H9 (cell line): ENCODE data around the gene PPIP5K2. TPM values are rescaled to one million over a fixed set of nuclear protein-coding genes. Genes with fewer than 3 reads are reported as not detected.

Source experiments
- DNase-seq: peaks from one replicate; pipeline ENCODE4 v3.0.0-alpha.2; 2017
- H2AFZ ChIP-seq: one replicate; pipeline ENCODE4 v1.6.1; 2013; ENCODE audit warnings: mild to moderate bottlenecking, low read length, control low read depth, moderate library complexity
- H2AK5ac ChIP-seq: 2 replicates; pipeline ENCODE4 v1.6.1; 2013; ENCODE audit warnings: low read length, control low read depth, mixed read lengths; ENCODE audit not compliant: insufficient read length
- H2BK120ac ChIP-seq: one replicate; pipeline ENCODE4 v1.6.1; 2013; ENCODE audit warnings: low read depth, mild to moderate bottlenecking, low read length, control low read depth, inconsistent platforms; ENCODE audit not compliant: poor library complexity, severe bottlenecking
- H2BK12ac ChIP-seq: 2 replicates; pipeline ENCODE4 v1.6.1; 2013; ENCODE audit warnings: low read length, control low read depth, mixed read lengths, low read depth; ENCODE audit not compliant: insufficient read length
- H2BK15ac ChIP-seq: 2 replicates; pipeline ENCODE4 v1.6.1; 2013; ENCODE audit warnings: low read depth, low read length, control low read depth
- H2BK20ac ChIP-seq: one replicate; pipeline ENCODE4 v1.6.1; 2013; ENCODE audit warnings: low read depth, mild to moderate bottlenecking, low read length, control low read depth, inconsistent platforms; ENCODE audit not compliant: poor library complexity, severe bottlenecking
- H2BK5ac ChIP-seq: 2 replicates; pipeline ENCODE4 v1.6.1; 2013; ENCODE audit warnings: low read length, control low read depth, mixed read lengths; ENCODE audit not compliant: insufficient read length
- H3K14ac ChIP-seq: 2 replicates; pipeline ENCODE4 v1.6.1; 2013; ENCODE audit warnings: low read length, control low read depth; ENCODE audit not compliant: insufficient read depth
- H3K18ac ChIP-seq: 2 replicates; pipeline ENCODE4 v1.6.1; 2013; ENCODE audit warnings: low read depth, mild to moderate bottlenecking, mixed read lengths, low read length, control low read depth; ENCODE audit not compliant: insufficient read length
- H3K23ac ChIP-seq: 2 replicates; pipeline ENCODE4 v1.6.1; 2013; ENCODE audit warnings: low read length, control low read depth, mixed read lengths, low read depth; ENCODE audit not compliant: insufficient read length
- H3K23me2 ChIP-seq: 2 replicates; pipeline ENCODE4 v1.6.1; 2013; ENCODE audit warnings: low read depth, mild to moderate bottlenecking, mixed read lengths, low read length, control low read depth; ENCODE audit not compliant: insufficient read length, poor library complexity, severe bottlenecking
- H3K27ac ChIP-seq: 2 replicates; pipeline ENCODE4 v1.5.1; 2013; ENCODE audit warnings: low read length, control low read depth, mixed read lengths, low read depth; ENCODE audit not compliant: insufficient read length
- H3K27me3 ChIP-seq: 2 replicates; pipeline ENCODE4 v1.6.1; 2013; ENCODE audit warnings: low read length, control low read depth, inconsistent platforms; ENCODE audit not compliant: insufficient read depth
- H3K4ac ChIP-seq: 2 replicates; pipeline ENCODE4 v1.6.1; 2013; ENCODE audit warnings: low read depth, mild to moderate bottlenecking, control low read depth, inconsistent platforms, low read length, moderate library complexity
- H3K4me1 ChIP-seq: 2 replicates; pipeline ENCODE4 v1.6.1; 2013; ENCODE audit warnings: low read length, control low read depth, inconsistent platforms; ENCODE audit not compliant: insufficient read depth
- H3K4me2 ChIP-seq: 2 replicates; pipeline ENCODE4 v1.6.1; 2013; ENCODE audit warnings: low read length, control low read depth, mixed read lengths; ENCODE audit not compliant: insufficient read length, insufficient read depth
- H3K56ac ChIP-seq: 2 replicates; pipeline ENCODE4 v1.6.1; 2013; ENCODE audit warnings: low read depth, mild to moderate bottlenecking, mixed read lengths, low read length, control low read depth; ENCODE audit not compliant: insufficient read length
- H3K79me1 ChIP-seq: 2 replicates; pipeline ENCODE4 v1.6.1; 2013; ENCODE audit warnings: low read depth, mild to moderate bottlenecking, moderate library complexity, low read length, control low read depth, inconsistent platforms; ENCODE audit not compliant: insufficient read depth, poor library complexity, severe bottlenecking
- H3K79me2 ChIP-seq: 2 replicates; pipeline ENCODE4 v1.6.1; 2013; ENCODE audit warnings: low read length, control low read depth, inconsistent platforms; ENCODE audit not compliant: insufficient read depth
- H3K9ac ChIP-seq: 2 replicates; pipeline ENCODE4 v1.6.1; 2013; ENCODE audit warnings: low read length, control low read depth, mixed read lengths; ENCODE audit not compliant: insufficient read length; ENCODE audit errors: extremely low read depth
- H3K9me3 ChIP-seq: one replicate; pipeline ENCODE4 v1.6.1; 2013; ENCODE audit warnings: low read depth, low read length, inconsistent platforms; ENCODE audit not compliant: control insufficient read depth
- H3T11ph ChIP-seq: one replicate; pipeline ENCODE4 v1.6.1; 2013; ENCODE audit warnings: mild to moderate bottlenecking, low read length, control low read depth, inconsistent platforms
- H4K20me1 ChIP-seq: one replicate; pipeline ENCODE4 v1.6.1; 2013; ENCODE audit not compliant: control insufficient read depth, insufficient read length, insufficient read depth
- H4K5ac ChIP-seq: 2 replicates; pipeline ENCODE4 v1.6.1; 2013; ENCODE audit warnings: low read depth, mild to moderate bottlenecking, mixed read lengths, low read length, control low read depth; ENCODE audit not compliant: insufficient read length
- H4K8ac ChIP-seq: replicated peaks from 2 replicates; pipeline ENCODE4 v1.6.1; 2013; ENCODE audit warnings: low read length, control low read depth, mixed read lengths, low read depth; ENCODE audit not compliant: insufficient read length
- H4K91ac ChIP-seq: 2 replicates; pipeline ENCODE4 v1.6.1; 2013; ENCODE audit warnings: low read depth, mild to moderate bottlenecking, moderate library complexity, mixed read lengths, low read length, control low read depth; ENCODE audit not compliant: insufficient read length
- H3K27ac Mint-ChIP-seq, 3 experiments: 2 replicates in 2 of 3; 3 replicates in 1 of 3; pipeline ENCODE4 v1.8.0; 2020 to 2021; ENCODE audit warnings: mixed read lengths in 3 of 3, mild to moderate bottlenecking in 1 of 3, moderate library complexity in 1 of 3
- H3K27me3 Mint-ChIP-seq: 2 replicates; pipeline ENCODE4 v1.8.0; 2021; ENCODE audit warnings: low read depth, mild to moderate bottlenecking, moderate library complexity, mixed read lengths
- H3K36me3 Mint-ChIP-seq, 3 experiments: 2 replicates in 2 of 3; 3 replicates in 1 of 3; pipeline ENCODE4 v1.8.0; 2020 to 2021; ENCODE audit warnings: low read depth in 3 of 3, mixed read lengths in 3 of 3; ENCODE audit not compliant: insufficient read depth in 1 of 3
- H3K4me1 Mint-ChIP-seq, 2 experiments: 2 replicates each; pipeline ENCODE4 v1.8.0; 2020; ENCODE audit warnings: mixed read lengths in 2 of 2
- H3K4me3 Mint-ChIP-seq, 2 experiments: 2 replicates in 1 of 2; 3 replicates in 1 of 2; pipeline ENCODE4 v1.8.0; 2020 to 2021; ENCODE audit warnings: mild to moderate bottlenecking in 2 of 2, mixed read lengths in 2 of 2, moderate library complexity in 1 of 2
- H3K9me3 Mint-ChIP-seq, 2 experiments: 2 replicates in 1 of 2; 3 replicates in 1 of 2; pipeline ENCODE4 v1.8.0; 2020; ENCODE audit warnings: mild to moderate bottlenecking in 2 of 2, mixed read lengths in 2 of 2, moderate library complexity in 1 of 2
- WGBS: extraction: QIAGEN DNeasy Blood & Tissue Kit; methylation state at CpG from one replicate; pipeline ENCODE4 v1.1.7; 2013; ENCODE audit warnings: missing lambda C conversion rate, low lambda C conversion rate, mixed read lengths; ENCODE audit not compliant: insufficient read length; ENCODE audit errors: extremely low coverage; 5-methylcytosine and 5-hydroxymethylcytosine counted together
- total RNA-seq: library from RNA; stranded (reverse); gene quantifications from 2 replicates; pipeline ENCODE4 v1.2.1, GENCODE V29; 2021
- TF ChIP-seq, protein P1 (sequence below): fragments of 200-600 bp; sonication (generic); conservative IDR thresholded peaks from 3 replicates; pipeline ENCODE4 v1.8.0; 2021; ENCODE audit warnings: antibody characterized with exemption, mild to moderate bottlenecking

Gene PPIP5K2
- total RNA-seq, 1 experiment from 2014 or later, result 43.8 TPM

GRCh38 chr5:103186152-103186551, 66.1 kb downstream of the PPIP5K2 start:
- Histone ChIP-seq H2AK5ac (no peak overlapping the region), H3K18ac (no peak overlapping the region), H3K27me3 (no peaks in the 10 kb centered on the region), H3K14ac (no peak overlapping the region), H4K91ac (no peak overlapping the region), H3K4me2 (no peak overlapping the region), H2BK20ac (no peak overlapping the region), H2BK5ac (no peak overlapping the region), H3K23me2 (no peaks in the 10 kb centered on the region), H3K27ac (no peak overlapping the region), H3K23ac (no peak overlapping the region), H2BK15ac (no peak overlapping the region), H2BK120ac (no peak overlapping the region), H3K56ac (no peak overlapping the region), H3K4me1 (no peaks in the 10 kb centered on the region), H4K5ac (no peak overlapping the region), H3K79me2 (no peaks in the 10 kb centered on the region), H3K9me3 (no peaks in the 10 kb centered on the region), H4K20me1 (no peaks in the 10 kb centered on the region), H3K9ac (no peak overlapping the region), H3K4ac (no peak overlapping the region), H4K8ac (no peak overlapping the region), H2BK12ac (no peak overlapping the region), H3K79me1 (no peaks in the 10 kb centered on the region), H2AFZ (no peak overlapping the region), H3T11ph (no peak overlapping the region)
- DNase-seq, result no peak
- no CpG with 5 or more reads among the region's 8 CpGs for WGBS
- H3K4me1 Mint-ChIP-seq, result no peaks in the 10 kb centered on the region
- no peak overlapping the region for H3K4me3 Mint-ChIP-seq
- no peaks in the 10 kb centered on the region for H3K9me3 Mint-ChIP-seq
- no peak overlapping the region for H3K27ac Mint-ChIP-seq
- TF ChIP-seq, protein P1, sequence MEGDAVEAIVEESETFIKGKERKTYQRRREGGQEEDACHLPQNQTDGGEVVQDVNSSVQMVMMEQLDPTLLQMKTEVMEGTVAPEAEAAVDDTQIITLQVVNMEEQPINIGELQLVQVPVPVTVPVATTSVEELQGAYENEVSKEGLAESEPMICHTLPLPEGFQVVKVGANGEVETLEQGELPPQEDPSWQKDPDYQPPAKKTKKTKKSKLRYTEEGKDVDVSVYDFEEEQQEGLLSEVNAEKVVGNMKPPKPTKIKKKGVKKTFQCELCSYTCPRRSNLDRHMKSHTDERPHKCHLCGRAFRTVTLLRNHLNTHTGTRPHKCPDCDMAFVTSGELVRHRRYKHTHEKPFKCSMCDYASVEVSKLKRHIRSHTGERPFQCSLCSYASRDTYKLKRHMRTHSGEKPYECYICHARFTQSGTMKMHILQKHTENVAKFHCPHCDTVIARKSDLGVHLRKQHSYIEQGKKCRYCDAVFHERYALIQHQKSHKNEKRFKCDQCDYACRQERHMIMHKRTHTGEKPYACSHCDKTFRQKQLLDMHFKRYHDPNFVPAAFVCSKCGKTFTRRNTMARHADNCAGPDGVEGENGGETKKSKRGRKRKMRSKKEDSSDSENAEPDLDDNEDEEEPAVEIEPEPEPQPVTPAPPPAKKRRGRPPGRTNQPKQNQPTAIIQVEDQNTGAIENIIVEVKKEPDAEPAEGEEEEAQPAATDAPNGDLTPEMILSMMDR, result no peak
- H3K36me3 Mint-ChIP-seq, result peaks cover 0 to 12% (median 4%) of the 10 kb centered on the region in 3 experiments; a peak in 4 of 7 replicates
- H3K27me3 Mint-ChIP-seq, result no peaks in the 10 kb centered on the region
